ENCODE results near the gene MS4A3. TPM values are rescaled to one million over a fixed set of nuclear protein-coding genes. Genes with fewer than 3 reads are reported as not detected.
"Not testable (repeated sequence)": the region's sequence is repeated elsewhere in the genome, so short reads cannot be mapped to it uniquely, and the experiment has no call there.

MS4A3 gene
- total RNA-seq (not detected), polyA plus RNA-seq (not detected)
- long read RNA-seq, donor 1, result 0 reads
- long read RNA-seq, donor 2, result 0 reads

- peaks cover 1% of the 10 kb centered on the region for H3K9me3 ChIP-seq (ENCODE audit: control insufficient read depth, low read length)
- no peaks in the 10 kb centered on the region for H3K4me1 ChIP-seq (ENCODE audit: control insufficient read depth in 1 of 2, insufficient read depth in 2 of 2, low read length in 2 of 2)
- 77 to 82% methylated on average over 8 of the region's 8 CpGs for WGBS, 2 donors
- intact Hi-C loops (cut with DNase I), result no loop called here
- H3K27me3 ChIP-seq (ENCODE audit: control insufficient read depth in 1 of 2, insufficient read depth in 2 of 2, low read length in 1 of 2), result no peaks in the 10 kb centered on the region
- no peak within 1 kb of the TSS for H3K4me3 ChIP-seq (ENCODE audit: low read length in 2 of 2)
- H3K36me3 ChIP-seq (ENCODE audit: control insufficient read depth in 1 of 2, insufficient read depth in 2 of 2, low read length in 1 of 2), result no peaks in the 10 kb centered on the region
- ATAC-seq (ENCODE audit: low FRiP score), result no peak
- DNase-seq, result no peak
- H3K27ac ChIP-seq (ENCODE audit: low read depth in 1 of 2, low read length in 2 of 2), result no peak within 1 kb of the TSS
Observed at GRCh38 chr11:60056349-60056969, at the start of gene MS4A3. Gene MS4A3, plus strand, starts transcription at chr11:60056665. Its CDS starts 4,496 bp downstream, at chr11:60061161.

GRCh38 chr11:60016881-60017280 lies 39.6 kb upstream of the MS4A3 start, which contains the start of gene OOSP4B:
Gene OOSP4B, plus strand, starts transcription at chr11:60017181.
- WGBS, 2 donors, result 94 to 97% methylated on average over 1 of the region's 1 CpG
- Histone ChIP-seq H3K27me3 (ENCODE audit: control insufficient read depth in 1 of 2, insufficient read depth in 2 of 2, low read length in 1 of 2) (no peaks in the 10 kb centered on the region), H3K36me3 (ENCODE audit: control insufficient read depth in 1 of 2, insufficient read depth in 2 of 2, low read length in 1 of 2) (no peaks in the 10 kb centered on the region), H3K9me3 (ENCODE audit: control insufficient read depth, low read length) (no peaks in the 10 kb centered on the region), H3K4me1 (ENCODE audit: control insufficient read depth in 1 of 2, insufficient read depth in 2 of 2, low read length in 2 of 2) (no peaks in the 10 kb centered on the region), H3K4me3 (ENCODE audit: low read length in 2 of 2) (no peak within 1 kb of the TSS), H3K27ac (ENCODE audit: low read depth in 1 of 2, low read length in 2 of 2) (no peak within 1 kb of the TSS)
- DNase-seq (no peak), ATAC-seq (ENCODE audit: low FRiP score) (no peak)
- intact Hi-C loops (cut with DNase I), result no loop called here

GRCh38 chr11:60018058-60018457 lies 38.4 kb upstream of the MS4A3 start:
- DNase-seq (no peak), ATAC-seq (ENCODE audit: low FRiP score) (no peak)
- H3K4me1 ChIP-seq (ENCODE audit: control insufficient read depth in 1 of 2, insufficient read depth in 2 of 2, low read length in 2 of 2), result no peaks in the 10 kb centered on the region
- intact Hi-C loops (cut with DNase I), result no loop called here
- no peak overlapping the region for H3K27ac ChIP-seq (ENCODE audit: low read depth in 1 of 2, low read length in 2 of 2)
- H3K27me3 ChIP-seq (ENCODE audit: control insufficient read depth in 1 of 2, insufficient read depth in 2 of 2, low read length in 1 of 2), result no peaks in the 10 kb centered on the region
- H3K9me3 ChIP-seq (ENCODE audit: control insufficient read depth, low read length), result no peaks in the 10 kb centered on the region
- WGBS, 2 donors, result 5 to 8% methylated on average over 8 of the region's 8 CpGs
- H3K36me3 ChIP-seq (ENCODE audit: control insufficient read depth in 1 of 2, insufficient read depth in 2 of 2, low read length in 1 of 2), result no peaks in the 10 kb centered on the region
- no peak overlapping the region for H3K4me3 ChIP-seq (ENCODE audit: low read length in 2 of 2)

GRCh38 chr11:60020376-60020775 lies 36.1 kb upstream of the MS4A3 start:
- ATAC-seq (ENCODE audit: low FRiP score); DNase-seq; intact Hi-C loops (cut with DNase I); H3K4me1 ChIP-seq (ENCODE audit: control insufficient read depth in 1 of 2, insufficient read depth in 2 of 2, low read length in 2 of 2); H3K4me3 ChIP-seq (ENCODE audit: low read length in 2 of 2); H3K27ac ChIP-seq (ENCODE audit: low read depth in 1 of 2, low read length in 2 of 2); H3K36me3 ChIP-seq (ENCODE audit: control insufficient read depth in 1 of 2, insufficient read depth in 2 of 2, low read length in 1 of 2); H3K9me3 ChIP-seq (ENCODE audit: control insufficient read depth, low read length); H3K27me3 ChIP-seq (ENCODE audit: control insufficient read depth in 1 of 2, insufficient read depth in 2 of 2, low read length in 1 of 2): not testable (repeated sequence)
- WGBS, 2 donors, result 97% methylated on average over 22 to 27 of the region's 27 CpGs

- Histone ChIP-seq H3K4me3 (ENCODE audit: low read length in 2 of 2) (no peak overlapping the region), H3K4me1 (ENCODE audit: control insufficient read depth in 1 of 2, insufficient read depth in 2 of 2, low read length in 2 of 2) (no peaks in the 10 kb centered on the region), H3K27ac (ENCODE audit: low read depth in 1 of 2, low read length in 2 of 2) (no peak overlapping the region), H3K27me3 (ENCODE audit: control insufficient read depth in 1 of 2, insufficient read depth in 2 of 2, low read length in 1 of 2) (no peaks in the 10 kb centered on the region), H3K36me3 (ENCODE audit: control insufficient read depth in 1 of 2, insufficient read depth in 2 of 2, low read length in 1 of 2) (no peaks in the 10 kb centered on the region), H3K9me3 (ENCODE audit: control insufficient read depth, low read length) (no peaks in the 10 kb centered on the region)
- WGBS, 2 donors, result 61 to 70% methylated on average over 3 of the region's 3 CpGs
- ATAC-seq (ENCODE audit: low FRiP score) (no peak), DNase-seq (no peak)
- intact Hi-C loops (cut with DNase I), result no loop called here
Observed at GRCh38 chr11:60029015-60029632, 27.3 kb upstream of the MS4A3 start.

- WGBS, 2 donors, result 90 to 92% methylated on average over 8 of the region's 8 CpGs
- H3K27me3 ChIP-seq (ENCODE audit: control insufficient read depth in 1 of 2, insufficient read depth in 2 of 2, low read length in 1 of 2), result no peaks in the 10 kb centered on the region
- no peak for ATAC-seq (ENCODE audit: low FRiP score)
- intact Hi-C loops (cut with DNase I), result loop anchor here in 1 of 2 donors (10.0 kb wide), 1 partner anchor 195 kb away; no protein-coding TSS in a partner anchor
- H3K27ac ChIP-seq (ENCODE audit: low read depth in 1 of 2, low read length in 2 of 2), result no peak within 1 kb of the TSS
- H3K4me3 ChIP-seq (ENCODE audit: low read length in 2 of 2), result no peak within 1 kb of the TSS
- no peaks in the 10 kb centered on the region for H3K9me3 ChIP-seq (ENCODE audit: control insufficient read depth, low read length)
- no peaks in the 10 kb centered on the region for H3K36me3 ChIP-seq (ENCODE audit: control insufficient read depth in 1 of 2, insufficient read depth in 2 of 2, low read length in 1 of 2)
- H3K4me1 ChIP-seq (ENCODE audit: control insufficient read depth in 1 of 2, insufficient read depth in 2 of 2, low read length in 2 of 2), result no peaks in the 10 kb centered on the region
- DNase-seq, result no peak
Observed at GRCh38 chr11:60040109-60040508, 16.4 kb upstream of the MS4A3 start, which contains the start of gene OOSP2. Gene OOSP2, plus strand, starts transcription at chr11:60040409. Its CDS starts 51 bp downstream, at chr11:60040460.

GRCh38 chr11:60050422-60050821 lies 6.0 kb upstream of the MS4A3 start:
- H3K4me1 ChIP-seq (ENCODE audit: control insufficient read depth in 1 of 2, insufficient read depth in 2 of 2, low read length in 2 of 2); intact Hi-C loops (cut with DNase I); H3K36me3 ChIP-seq (ENCODE audit: control insufficient read depth in 1 of 2, insufficient read depth in 2 of 2, low read length in 1 of 2); H3K4me3 ChIP-seq (ENCODE audit: low read length in 2 of 2); H3K9me3 ChIP-seq (ENCODE audit: control insufficient read depth, low read length); ATAC-seq (ENCODE audit: low FRiP score); H3K27ac ChIP-seq (ENCODE audit: low read depth in 1 of 2, low read length in 2 of 2); DNase-seq; H3K27me3 ChIP-seq (ENCODE audit: control insufficient read depth in 1 of 2, insufficient read depth in 2 of 2, low read length in 1 of 2): not testable (repeated sequence)

GRCh38 chr11:60050839-60051238 lies 5.6 kb upstream of the MS4A3 start:
- ATAC-seq (ENCODE audit: low FRiP score); H3K4me3 ChIP-seq (ENCODE audit: low read length in 2 of 2); H3K4me1 ChIP-seq (ENCODE audit: control insufficient read depth in 1 of 2, insufficient read depth in 2 of 2, low read length in 2 of 2); H3K27ac ChIP-seq (ENCODE audit: low read depth in 1 of 2, low read length in 2 of 2); H3K36me3 ChIP-seq (ENCODE audit: control insufficient read depth in 1 of 2, insufficient read depth in 2 of 2, low read length in 1 of 2); H3K9me3 ChIP-seq (ENCODE audit: control insufficient read depth, low read length); intact Hi-C loops (cut with DNase I); H3K27me3 ChIP-seq (ENCODE audit: control insufficient read depth in 1 of 2, insufficient read depth in 2 of 2, low read length in 1 of 2); DNase-seq: not testable (repeated sequence)
- WGBS, 2 donors, result 41 to 59% methylated on average over 3 of the region's 3 CpGs

- intact Hi-C loops (cut with DNase I), result no loop called here
- Histone ChIP-seq H3K4me3 (ENCODE audit: low read length in 2 of 2) (no peak overlapping the region), H3K36me3 (ENCODE audit: control insufficient read depth in 1 of 2, insufficient read depth in 2 of 2, low read length in 1 of 2) (no peaks in the 10 kb centered on the region)
Observed at GRCh38 chr11:60059052-60059451, 2.6 kb downstream of the MS4A3 start.

More at GRCh38 chr11:60059052-60059451, 2.6 kb downstream of the MS4A3 start:
- no peak overlapping the region for H3K27ac ChIP-seq (ENCODE audit: low read depth in 1 of 2, low read length in 2 of 2)
- H3K4me1 ChIP-seq (ENCODE audit: control insufficient read depth in 1 of 2, insufficient read depth in 2 of 2, low read length in 2 of 2), result no peaks in the 10 kb centered on the region
- no peak for ATAC-seq (ENCODE audit: low FRiP score)
- DNase-seq, result no peak
- no peaks in the 10 kb centered on the region for H3K27me3 ChIP-seq (ENCODE audit: control insufficient read depth in 1 of 2, insufficient read depth in 2 of 2, low read length in 1 of 2)
- WGBS, 2 donors, result 62 to 66% methylated on average over 3 of the region's 3 CpGs
- peaks cover 1% of the 10 kb centered on the region for H3K9me3 ChIP-seq (ENCODE audit: control insufficient read depth, low read length)
